NCI-H2107 treated with DMSO at 0.1 percent for 48 hours (cell line): ENCODE data around the gene FBXO21.
A peak's percentile ranks its signal among the peaks of the same experiment; 100 is the strongest.

Experiments
- DNase-seq: peaks from one replicate; lab custom pipeline; 2025; ENCODE audit not compliant: unreplicated experiment; lab: John Stamatoyannopoulos, UW

FBXO21 gene

DNA sequence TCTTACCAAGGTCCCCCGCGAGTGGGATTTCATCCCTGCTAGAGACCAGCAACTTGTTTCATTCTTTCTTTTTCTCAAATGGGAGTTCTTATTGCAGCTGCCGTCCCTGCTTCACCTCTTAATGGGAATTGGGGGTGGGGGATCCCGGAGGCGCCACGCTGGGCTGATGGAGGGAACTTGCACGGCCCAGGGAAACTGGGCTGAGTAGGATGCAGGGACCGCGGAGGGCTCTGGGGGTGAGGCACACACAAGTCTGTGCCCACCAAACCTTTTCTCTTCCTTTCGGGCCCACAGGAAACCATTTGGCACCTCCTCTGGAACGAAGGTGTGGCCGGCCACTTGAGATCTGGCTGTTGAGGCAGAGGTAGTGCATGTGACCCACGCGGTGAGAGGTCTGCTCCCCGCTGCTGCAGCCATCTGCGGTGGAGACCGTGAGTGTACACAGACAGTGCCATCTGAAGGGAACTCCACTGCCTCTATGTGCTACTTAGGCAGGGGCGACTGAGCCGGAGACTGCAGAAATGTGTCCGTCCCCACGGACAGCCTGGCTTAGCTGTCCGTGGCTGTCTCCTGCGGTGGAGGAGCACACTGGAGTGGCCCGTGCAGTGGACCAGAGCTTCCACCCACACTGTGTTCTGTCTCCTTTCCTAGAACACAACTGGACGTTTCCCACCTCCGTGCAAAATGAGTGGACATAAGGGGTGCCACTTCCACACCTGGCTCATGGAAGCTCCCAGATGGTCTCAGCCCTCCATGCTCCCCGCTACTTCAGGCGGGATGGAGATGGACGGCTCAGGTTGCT, 49.0 kb downstream of the FBXO21 start:
- DNase-seq = peak; percentile 46

DNA sequence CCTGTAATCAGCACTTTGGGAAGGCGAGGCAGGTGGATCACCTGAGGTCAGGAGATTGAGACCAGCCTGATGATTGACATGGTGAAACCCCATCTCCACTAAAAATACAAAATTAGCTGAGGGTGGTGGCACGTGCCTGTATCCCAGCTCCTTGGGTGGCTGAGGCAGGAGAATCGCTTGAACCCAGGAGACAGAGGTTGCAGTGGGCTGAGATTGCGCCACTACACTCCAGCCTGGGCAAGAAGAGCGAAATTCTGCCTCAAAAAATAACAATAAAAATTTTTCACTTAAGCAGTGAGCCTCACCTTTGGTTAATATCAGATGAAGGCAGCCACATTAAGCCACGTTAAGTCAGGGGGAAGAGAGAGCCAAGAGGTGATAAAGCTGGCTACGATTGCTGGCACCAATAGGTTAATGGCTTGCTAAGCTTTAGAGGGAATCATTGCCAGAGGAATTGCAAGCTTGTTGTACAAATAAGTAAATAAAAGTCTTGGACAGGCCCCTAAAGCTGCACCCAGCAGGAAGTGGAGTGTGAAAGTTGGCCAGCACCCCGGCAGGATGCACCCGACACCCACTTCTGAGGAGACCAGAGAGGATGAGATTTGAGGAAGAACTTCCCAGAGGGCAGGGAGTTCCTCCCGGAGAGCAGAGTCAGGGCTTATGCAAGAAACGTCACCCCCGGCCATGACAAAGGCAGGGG, 49.7 kb downstream of the FBXO21 start:
- DNase-seq = no peak

DNA sequence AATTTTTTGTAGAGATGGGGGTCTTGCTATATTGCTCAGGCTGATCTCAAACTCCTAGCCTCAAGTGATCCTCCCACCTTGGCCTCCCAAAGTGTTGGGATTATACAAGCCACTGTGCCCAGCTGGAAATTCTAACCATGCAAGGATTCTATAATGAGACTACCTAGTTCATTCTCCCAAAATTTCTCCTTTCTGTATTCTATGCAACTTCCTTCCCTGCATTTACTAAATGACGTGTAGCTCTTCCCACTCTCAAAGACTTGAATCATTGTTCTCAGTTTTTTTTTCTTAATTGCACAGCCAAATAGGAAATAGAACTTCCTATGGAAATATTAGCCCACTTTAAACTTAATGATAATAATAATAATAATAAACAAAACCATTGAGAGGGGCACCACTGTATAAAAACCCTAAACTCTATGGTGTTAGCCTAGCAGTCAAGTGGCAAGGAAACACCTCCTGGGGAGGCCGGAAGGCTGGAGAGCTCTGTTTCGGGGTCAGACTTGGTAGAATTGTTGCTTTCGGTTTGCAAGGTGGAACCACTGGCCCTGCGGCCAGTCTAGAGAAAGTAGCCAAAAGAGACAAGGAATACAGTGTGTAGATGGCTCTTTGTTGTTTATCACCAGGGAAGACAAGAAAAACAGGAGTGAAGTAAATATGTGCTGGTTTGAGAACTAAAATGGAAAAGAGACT, 51.1 kb downstream of the FBXO21 start:
- DNase-seq = no peak

DNA sequence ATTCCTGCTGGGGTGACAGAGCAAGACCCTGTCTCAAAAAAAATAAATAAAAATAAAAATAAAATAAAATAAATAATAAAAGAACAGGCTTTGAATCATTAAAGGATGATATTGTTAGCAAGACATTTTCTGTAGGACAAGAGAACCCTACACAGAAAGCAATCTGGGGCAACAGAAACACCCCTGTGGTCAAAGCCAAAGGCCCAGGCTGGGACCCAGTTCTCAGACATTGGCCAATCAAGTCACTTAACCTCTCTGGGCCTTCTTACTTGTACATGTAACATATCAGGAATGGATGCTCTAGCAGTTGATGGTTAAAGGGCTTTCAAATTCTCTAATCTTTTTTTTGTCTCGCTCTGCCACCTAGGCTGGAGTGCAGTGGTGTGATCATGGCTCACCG, 55.5 kb downstream of the FBXO21 start:
- no peak for DNase-seq

DNA sequence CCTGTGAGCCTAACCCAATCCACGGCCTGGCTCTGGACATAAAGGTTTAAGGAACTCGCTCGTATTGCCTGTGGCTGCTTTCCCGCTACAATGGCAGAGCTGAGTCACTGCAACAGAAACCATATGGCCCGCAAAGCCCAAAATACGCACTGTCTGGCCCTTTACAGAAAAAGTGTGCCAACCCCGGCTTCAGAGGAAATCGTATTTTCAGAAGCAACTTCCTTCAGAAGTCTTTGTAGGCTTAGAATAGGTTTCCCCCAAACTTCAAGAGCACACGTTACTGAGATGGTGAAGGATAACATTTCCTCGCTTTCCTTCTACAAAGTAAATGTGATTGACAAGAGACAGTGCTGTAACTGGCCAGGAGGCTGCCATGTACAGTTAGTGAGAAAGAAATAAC, 56.2 kb downstream of the FBXO21 start:
- no peak for DNase-seq

DNA sequence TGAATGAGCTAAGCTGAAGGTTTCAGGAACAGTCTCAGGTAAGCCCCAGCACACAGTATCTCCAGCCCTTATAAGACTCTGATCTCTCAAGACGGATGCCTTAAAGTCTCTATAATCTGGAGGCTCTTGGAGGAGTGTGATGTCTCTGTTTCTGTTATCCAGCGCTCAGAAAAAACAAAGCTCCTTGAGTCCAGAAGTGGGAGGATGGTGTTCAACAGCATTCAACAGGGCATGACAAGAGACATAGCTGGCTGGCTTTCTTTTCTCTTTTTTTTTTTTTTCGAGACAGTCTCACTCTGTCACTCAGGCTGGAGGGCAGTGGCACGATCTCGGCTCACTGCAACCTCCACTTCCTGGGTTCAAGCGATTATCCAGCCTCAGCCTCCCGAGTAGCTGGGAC, 59.5 kb downstream of the FBXO21 start:
- no peak for DNase-seq

DNA sequence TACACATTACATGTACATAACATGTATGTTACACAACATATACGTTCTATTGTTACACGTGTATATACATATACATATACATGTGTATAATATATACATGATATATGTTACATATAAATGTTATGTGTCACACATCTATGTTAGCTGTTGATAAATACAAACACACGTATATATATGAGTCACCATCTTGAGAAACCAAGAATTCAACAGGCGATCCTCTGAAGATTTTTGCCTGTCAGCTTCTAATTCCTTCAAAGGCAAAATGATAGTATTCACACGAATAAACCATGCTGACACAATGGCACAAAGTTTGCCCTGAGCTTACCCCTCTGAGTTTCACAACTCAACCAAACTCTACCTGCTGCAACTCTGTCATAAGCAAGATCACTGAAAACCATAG, 60.9 kb downstream of the FBXO21 start:
- no peak for DNase-seq

DNA sequence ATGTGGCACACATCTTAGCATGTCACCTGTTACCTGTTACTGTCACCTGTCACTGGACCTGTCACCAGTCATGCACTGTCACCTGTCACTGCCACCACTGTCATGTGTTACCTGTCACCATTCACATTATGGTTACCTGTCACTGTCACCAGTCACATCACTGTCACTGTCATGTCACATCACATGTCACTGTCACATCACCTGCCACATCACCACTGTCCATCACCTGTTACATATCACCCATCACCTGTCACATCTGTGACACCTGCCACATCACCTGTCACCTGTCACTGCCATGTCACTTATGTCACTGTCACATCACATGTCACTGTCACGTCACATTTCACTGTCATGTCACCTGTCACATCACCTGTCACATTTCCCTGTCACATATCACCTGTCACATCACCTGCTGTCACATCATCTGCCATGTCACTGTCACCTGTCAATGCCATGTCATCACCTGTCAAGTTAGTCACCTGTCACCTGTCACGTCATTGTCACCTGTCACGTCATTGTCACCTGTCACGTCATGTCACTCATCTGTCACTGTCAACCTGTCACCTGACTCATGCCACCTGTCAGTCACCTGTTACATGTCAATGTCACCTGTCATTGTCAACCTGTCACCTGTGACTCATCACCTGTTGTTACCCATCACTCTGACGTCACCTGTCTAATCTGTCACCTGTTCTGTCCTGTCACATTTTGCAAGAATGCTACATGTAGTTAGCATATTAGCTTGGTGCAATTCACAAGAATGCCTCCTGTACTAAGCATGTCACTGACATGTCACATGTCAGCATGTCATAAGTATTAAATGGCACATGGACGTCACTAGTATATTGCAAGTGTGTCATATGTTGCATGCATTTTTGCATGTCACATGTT, 62.1 kb downstream of the FBXO21 start:
- no peak for DNase-seq

DNA sequence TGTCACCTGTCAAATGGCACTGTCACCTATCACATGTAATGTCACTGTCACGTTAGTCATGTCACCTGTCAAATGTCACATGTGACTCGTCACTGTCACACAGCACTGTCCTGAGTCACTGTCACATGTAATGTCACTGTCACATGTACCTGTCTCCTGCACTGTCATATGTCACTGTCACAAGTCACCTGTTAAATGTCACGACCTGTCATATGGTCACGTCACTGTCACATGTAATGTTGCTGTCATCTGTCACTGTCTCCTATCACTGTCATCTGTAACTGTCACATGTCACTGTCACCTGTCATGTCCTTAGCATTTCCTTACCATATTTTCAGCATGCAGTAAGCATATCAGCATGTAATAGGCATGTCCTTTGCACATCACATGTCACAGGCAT, 63.9 kb downstream of the FBXO21 start:
- no peak for DNase-seq

DNA sequence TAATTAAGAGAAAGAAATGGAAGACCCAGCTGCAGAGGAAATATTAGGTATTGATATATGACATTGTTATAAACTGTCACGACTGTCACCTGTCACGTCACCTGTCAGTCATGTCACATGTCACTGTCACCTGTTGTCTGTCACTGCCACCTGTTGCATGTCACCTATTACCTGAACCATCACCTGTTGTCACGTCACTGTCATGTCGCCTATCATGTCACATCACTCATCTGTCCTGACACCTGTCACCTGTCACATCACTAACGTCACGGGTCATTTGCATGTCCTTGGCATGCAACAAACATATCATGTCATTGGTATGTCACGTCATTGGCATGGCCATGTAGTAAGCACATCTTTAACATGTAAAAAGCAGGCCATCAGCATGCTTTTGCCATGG, 64.5 kb downstream of the FBXO21 start:
- no peak for DNase-seq

DNA sequence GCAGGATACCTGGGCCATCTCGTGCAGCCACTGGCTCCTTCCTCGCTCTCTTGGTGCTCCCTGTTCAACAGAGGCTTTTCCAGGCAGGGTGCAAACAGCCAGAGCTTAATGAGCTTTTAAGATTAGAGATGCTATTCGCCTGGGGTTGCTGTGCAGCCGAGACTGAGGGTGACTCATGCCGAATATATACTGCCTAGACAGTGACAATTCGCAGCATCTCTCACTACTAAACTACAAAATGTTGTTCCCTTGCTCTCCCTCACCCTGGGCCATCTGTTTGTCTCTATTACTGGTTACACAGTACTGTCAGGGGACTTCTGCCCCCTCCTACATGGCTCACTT, 65.0 kb downstream of the FBXO21 start:
- DNase-seq = no peak

DNA sequence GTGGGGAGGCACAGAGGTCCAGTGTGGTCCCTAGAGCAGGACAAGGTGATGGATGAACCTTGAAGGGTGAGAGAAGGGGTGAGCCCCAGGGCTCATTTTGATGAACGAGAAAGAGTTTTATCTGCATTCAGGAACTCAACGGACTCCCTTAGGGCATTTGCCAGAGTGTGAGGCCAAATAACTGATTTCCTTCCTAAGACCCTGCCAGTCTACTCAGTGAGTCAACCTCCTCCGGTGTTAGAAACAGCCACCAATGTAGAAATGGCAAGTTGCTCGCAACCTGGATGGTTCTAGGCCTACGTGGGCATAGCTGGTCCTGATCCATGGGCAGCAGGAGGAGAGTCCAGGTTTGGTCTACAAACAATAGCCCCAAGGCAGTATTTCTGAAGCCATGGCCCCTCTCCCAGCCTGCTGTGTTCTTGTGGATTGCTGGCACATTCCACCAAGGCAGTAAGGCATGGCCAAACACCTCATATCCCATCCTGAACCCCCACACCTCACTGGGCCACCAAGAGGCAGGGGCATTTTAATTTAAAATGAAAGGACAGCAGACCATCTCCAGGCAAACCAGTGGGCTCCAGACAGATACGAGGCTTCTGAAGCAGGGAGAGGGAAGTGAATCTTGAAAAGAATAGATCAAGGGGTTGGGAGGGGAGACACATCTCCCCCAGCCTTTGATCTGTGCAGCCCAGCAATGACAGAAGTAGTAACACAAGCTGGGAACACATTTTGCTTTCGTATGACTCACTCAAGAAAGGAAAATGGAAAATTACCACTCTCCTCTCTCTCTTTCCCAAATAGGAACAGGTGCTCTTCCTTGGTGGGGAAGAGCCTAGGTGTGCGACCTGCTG, 65.6 kb downstream of the FBXO21 start:
- no peak for DNase-seq

DNA sequence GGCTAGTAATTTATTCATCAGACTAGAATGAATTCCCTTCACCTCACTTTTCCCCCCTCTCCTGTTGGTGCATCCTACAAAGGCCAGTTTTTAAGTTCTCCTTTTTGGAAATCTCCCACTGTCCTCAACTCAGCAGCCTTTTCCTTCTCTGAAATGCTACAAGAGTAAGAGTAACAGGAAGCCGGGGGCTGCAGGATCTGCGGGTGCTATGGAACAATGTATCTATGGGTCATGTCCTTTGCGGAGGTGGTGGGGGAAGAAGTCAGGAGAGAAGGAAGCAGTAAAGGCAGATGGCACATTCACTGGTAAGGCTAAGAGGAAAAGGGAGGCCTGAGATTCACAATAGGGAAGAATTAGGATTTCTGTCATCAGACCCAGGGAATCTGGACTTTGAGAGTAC, 68.8 kb downstream of the FBXO21 start:
- DNase-seq = no peak

DNA sequence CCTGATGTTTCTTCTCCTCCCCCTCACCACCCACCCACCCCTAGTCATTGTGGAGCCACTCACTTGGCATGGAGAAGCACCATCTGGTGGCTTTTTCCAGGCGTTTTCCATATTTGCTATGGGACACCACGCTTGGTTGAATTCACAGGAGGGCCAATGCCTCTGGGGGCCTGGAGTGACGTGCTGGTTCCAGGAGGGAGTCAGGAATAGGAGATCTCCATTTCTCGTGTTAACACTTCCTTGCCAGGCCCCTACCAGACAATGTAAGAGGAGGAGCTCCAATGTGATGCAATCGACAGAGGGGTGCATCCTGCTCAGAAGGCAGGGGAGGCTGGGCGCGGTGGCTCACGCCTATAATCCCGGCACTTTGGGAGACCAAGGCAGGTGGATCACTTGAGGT, 69.5 kb downstream of the FBXO21 start:
- DNase-seq = peak; percentile 95

DNA sequence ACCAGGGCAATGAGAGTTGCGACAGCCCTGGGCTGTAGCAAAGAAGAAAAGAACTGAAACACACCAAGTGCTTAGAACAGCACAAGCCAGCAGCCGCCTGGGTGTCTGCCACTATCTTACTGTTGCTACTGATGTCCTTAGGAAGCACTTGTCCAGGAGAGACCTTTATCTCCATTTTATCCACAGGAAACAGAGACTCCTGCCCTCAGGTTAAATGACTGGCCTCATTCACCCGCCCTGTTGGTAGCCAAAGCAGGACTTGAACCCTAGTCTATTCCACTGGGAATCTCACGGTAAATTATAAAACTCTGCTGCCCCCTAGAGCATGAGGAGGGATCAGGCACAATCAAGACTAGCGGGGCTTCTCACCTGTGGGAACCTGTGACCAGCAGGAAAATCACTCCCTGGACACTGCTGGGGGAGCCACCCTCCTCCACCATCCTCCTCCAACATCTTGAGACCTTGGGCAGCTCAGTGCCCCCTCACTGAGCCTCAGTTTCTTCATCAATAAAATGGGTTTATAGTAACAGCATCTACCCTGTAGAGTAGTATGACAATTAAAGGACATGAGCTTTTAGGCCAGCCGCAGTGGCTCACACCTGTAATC, 70.6 kb downstream of the FBXO21 start:
- peak; percentile 82 for DNase-seq

DNA sequence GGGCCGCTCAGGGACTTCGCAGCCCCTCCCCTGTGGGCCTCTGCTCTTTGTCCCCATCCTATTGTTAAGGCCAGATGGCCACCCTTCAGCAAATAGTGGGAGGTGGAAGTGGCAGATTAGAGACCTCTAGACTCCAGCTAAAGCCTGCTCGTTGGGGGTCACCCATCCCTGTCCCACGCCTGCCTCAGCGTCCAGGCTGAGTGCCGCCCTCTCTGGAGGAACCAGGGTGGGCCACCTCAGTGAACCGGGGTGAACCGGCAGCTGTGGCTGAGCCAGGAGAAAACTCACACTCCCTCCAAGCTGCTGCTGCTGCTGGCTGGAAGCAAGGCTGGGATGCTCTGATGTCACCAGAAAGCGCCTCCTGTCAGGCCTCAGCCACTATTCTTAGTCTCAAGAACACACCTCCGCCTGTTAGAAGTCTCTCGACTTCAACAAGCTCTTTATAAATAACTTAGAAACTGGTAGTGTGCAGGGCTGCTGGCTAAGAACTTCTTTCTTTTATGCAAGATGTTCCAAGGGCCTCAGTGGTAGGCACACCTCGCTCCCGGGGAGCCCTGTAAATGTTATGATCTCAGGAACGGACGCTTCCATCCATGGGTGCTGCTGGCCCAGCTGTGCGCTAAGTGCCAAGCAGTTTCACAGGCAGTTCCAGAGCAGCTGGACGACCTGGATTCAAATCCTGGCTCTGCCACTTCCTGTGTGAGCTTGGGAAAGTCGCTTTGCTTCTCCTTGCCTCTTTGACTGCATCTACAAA, 71.3 kb downstream of the FBXO21 start:
- peak; percentile 75 for DNase-seq

DNA sequence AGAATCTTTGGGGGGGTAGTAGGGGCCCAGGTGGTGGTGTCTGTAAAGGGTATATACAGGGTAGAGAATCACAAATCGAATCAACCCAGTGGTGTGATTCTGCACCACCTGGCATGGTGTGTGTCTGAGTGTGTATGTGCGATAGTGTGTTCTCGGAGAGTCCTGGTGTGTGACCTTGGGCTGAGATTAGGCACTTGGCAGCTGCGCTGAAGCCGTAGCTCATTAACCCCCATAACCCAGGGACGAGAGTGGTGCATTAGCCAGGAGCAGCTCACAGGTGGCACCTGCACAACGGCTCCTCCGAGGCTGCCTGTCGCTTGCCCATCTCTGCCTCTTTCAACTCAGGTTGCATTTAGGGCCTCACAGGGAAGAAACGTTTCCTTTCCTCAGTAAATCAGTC, 75.5 kb downstream of the FBXO21 start:
- peak; percentile 85 for DNase-seq

DNA sequence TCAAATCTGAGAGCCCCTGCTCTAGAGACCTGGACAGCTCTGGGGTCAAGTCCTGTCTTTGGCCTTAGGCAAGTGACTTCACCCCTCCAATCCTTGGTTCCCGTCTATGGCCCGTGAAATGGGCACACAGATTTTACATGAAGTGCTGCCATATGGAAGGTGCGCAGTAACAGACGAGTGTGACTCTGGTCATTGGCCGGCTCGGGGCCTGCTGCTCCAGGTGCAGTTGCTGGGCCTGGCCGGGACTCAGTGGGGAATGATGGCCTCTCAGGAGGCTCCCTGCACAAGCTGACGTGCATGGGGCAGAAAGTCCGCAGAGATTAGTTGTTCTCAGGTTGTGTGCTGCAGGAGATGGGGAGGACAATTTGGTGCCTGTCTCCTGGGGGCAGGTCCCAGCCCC, 77.0 kb downstream of the FBXO21 start:
- DNase-seq = no peak
